Kasumi-1 (cell line): ENCODE measurements around the gene TCF7L1.
"Not testable (repeated sequence)": the region's sequence is repeated elsewhere in the genome, so short reads cannot be mapped to it uniquely, and the experiment has no call there.

ENCODE experiments used
- DNase-seq, 2 experiments: peaks; one replicate each; lab custom pipeline; 2025; lab: John Stamatoyannopoulos, UW

TCF7L1 gene

GRCh38 chr2:85326406-85327159 lies 193.4 kb downstream of the TCF7L1 start:
- peak; percentile 82 to 85 for DNase-seq

GRCh38 chr2:85327160-85327821 lies 194.1 kb downstream of the TCF7L1 start:
- peak; percentile 35 to 49 for DNase-seq

- peak; percentile 91 to 96 for DNase-seq
Measured at GRCh38 chr2:85327822-85328617, 194.8 kb downstream of the TCF7L1 start, which contains the start of gene TGOLN2. Gene TGOLN2 (minus strand): TSS chr2:85327989. CDS start chr2:85327962, 27 bp downstream.

DNA sequence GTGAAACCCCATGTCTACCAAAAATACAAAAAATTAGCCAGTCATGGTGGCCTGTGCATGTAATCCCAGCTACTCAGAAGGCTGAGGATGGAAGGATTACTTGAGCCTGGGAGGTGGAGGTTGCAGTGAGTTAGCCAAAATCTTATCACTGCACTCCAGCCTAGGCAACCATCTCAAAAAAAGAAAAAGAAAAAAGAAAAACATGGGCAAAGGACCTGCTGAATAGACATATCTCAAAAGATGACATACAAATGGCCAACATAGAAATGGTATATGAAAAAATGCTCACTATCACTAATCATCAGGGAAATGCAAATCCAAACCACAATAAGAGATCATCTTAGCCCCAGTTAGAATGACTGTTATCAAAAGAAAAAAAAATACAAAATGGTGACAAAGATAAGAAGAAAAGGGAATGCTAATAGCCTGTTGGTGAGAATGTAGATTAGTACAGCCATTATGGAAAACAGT lies 196.0 kb downstream of the TCF7L1 start:
- no peak for DNase-seq

GRCh38 chr2:85329701-85330100 lies 196.5 kb downstream of the TCF7L1 start:
- DNase-seq = not testable (repeated sequence)

- DNase-seq = no peak
Measured at GRCh38 chr2:85330839-85331636, 197.8 kb downstream of the TCF7L1 start.

- not testable (repeated sequence) for DNase-seq
Measured at GRCh38 chr2:85333877-85334276, 200.7 kb downstream of the TCF7L1 start.

DNA sequence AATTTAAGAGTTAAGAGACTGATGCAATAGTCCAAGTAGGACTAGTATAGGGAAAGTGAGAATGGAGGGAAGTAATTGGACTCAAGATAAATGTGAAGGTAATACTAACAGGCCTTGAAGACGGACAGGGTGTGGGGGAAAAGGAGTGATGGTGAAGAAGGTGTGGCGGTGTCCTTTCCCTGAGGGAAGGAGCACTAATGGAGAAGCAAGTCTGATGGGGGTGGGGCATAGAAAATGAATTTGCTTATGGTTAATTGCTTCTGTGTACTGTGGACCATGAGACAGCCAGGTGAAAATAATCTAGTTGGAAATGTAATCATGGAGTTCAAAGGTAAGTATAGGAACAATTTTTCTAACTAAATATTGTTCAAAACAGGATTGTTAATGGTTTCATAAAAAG lies 201.7 kb downstream of the TCF7L1 start:
- DNase-seq = no peak

- no peak for DNase-seq
Measured at GRCh38 chr2:85340034-85340892, 207.1 kb downstream of the TCF7L1 start.

- DNase-seq = no peak
Measured at GRCh38 chr2:85341269-85342029, 208.3 kb downstream of the TCF7L1 start.

DNA sequence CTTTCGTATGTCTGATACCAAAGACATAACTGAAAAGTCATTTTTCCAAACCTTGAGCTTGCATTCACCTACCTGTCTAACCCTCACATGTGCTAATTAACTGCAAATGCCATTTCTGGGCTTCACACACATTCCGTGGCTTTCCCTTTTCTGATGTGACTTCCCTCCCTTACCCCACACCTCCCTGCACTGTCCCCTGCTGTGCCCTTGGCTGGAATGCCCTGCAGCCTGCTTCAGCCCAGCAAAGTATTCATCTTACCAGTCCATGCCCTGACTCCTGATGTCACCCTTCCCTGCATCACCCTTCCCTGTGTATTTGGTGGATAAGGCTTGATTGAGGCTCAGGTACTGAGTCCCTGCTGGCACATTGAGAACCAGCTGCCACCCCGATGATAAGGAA lies 209.0 kb downstream of the TCF7L1 start:
- DNase-seq = no peak

GRCh38 chr2:85343207-85343895 lies 210.2 kb downstream of the TCF7L1 start:
- DNase-seq = not testable (repeated sequence)

DNA sequence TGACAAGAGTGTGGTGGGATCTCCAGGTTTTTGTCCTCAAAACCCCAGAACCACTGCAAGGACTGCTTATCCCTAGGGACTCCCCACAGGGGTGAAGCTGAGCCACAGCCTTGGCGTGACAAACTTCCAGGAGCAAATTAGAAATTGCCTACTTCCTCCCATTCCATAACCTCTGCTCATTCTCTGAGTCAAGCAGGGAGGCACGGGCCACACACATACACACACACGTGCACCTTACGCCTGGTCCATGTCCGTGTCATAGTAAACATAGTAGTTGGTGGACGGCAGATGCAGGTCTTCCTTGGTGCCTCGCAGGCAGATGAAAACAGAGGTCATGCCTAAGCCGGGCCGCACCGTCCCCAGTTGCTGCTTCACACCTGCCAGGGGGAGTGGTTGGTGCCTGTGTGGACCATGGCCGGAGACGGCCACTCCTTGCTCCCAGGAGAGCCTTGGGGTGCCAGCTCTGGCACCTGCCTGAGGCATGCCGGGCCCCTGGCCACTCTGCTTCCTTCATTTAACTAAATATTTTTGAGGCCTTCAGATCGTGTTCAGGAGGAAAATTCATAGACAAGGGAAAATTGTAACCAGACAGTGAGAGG lies 211.3 kb downstream of the TCF7L1 start:
- DNase-seq = no peak

GRCh38 chr2:85347599-85347998 lies 214.4 kb downstream of the TCF7L1 start:
- DNase-seq = no peak

DNA sequence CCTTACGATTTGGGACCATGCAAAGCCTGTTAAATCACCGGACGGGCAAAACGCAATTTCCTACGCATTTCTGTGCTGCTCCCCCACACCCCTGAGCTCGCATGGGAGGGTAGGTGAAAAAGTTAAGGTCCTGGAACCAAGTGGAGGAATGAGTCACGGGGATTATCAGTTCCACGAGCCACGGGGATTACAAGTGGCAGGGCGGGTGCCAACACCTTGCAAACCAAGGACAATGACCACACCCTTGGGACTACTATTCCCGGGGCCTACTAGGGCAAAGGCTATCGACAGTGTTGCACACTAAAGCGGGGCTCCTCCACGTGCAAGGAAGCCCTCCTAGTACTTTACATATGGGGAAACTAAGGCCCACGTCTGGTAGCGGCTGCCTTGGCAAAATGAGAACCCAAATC lies 220.7 kb downstream of the TCF7L1 start:
- peak in 1 of 2 experiments; percentile 22 for DNase-seq

DNA sequence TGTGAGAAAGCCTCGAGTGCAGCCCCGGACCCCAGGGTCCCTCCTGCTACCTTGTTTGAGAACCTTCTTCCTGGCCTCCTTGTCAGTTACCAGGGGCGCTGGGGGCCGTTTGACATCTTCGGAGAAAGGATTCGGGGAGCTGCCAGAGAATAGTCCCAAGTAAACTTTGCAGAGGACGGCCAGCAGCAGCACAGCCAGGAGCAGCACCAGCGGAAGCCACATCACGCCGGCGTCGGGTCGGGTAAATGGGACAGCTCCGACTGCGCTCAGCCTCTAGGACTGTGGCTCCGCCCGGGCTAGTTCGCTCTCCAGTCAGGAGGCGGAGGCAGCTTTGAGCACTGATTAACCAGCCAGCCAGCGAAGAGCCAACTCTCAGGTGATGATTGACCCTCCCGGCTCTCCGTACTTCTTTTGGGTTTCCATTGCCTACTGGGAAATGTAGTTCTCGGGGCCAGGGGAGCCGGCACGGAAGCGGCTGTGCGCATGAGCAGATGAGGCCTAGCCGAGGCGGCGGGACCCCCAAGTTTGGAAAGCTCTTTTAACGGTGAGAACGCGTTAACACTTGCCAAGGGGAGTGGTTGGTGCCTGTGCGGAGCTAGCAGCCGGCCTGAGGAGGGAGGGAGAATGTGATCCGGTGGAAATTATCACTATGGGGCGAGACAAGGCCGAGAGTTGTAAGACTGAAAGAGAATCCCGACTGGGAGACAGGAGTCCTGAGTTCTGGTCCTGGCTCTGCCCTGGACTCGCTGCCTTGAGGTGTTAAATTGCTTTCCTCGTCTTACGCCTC lies 221.3 kb downstream of the TCF7L1 start, which contains the start of the genes ELMOD3 and RETSAT:
ELMOD3 (plus strand) TSS at position 484 of the 787 bp plus-strand sequence. CDS start 2,430 bp downstream, outside the sequence.
RETSAT (minus strand) TSS at position 243 of the 787 bp plus-strand sequence; CDS start at position 222, 21 bp downstream.
- peak; percentile 99 to 100 for DNase-seq

- DNase-seq = no peak
Measured at GRCh38 chr2:85355073-85355410, 221.8 kb downstream of the TCF7L1 start.

GRCh38 chr2:85355521-85355920 lies 222.3 kb downstream of the TCF7L1 start:
- no peak for DNase-seq
